Measurements from ENCODE around the gene SLC13A2. TPM values are rescaled to one million over a fixed set of nuclear protein-coding genes. Genes with fewer than 3 reads are reported as not detected.
"Not testable (repeated sequence)": the region's sequence is repeated elsewhere in the genome, so short reads cannot be mapped to it uniquely, and the experiment has no call there.

SLC13A2 gene
- polyA plus RNA-seq, 3 donors = not detected

GRCh38 chr17:28457890-28458289, 15.6 kb upstream of the SLC13A2 start:
- no peaks in the 10 kb centered on the region for H3K4me1 Mint-ChIP-seq
- no peaks in the 10 kb centered on the region for H3K79me2 ChIP-seq (ENCODE audit: insufficient read depth, low read length)
- H3K27me3 Mint-ChIP-seq (ENCODE audit: low read depth in 3 of 3) = peaks cover 0 to 4% (median 2%) of the 10 kb centered on the region in 3 donors
- no peaks in the 10 kb centered on the region for H3K36me3 ChIP-seq (replicated peaks in 1 of 2; ENCODE audit: control insufficient read depth in 1 of 2, insufficient read depth in 2 of 2, low read length in 2 of 2)
- H3K4me3 Mint-ChIP-seq = no peak overlapping the region
- H3K9me3 Mint-ChIP-seq = peaks cover 0 to 13% (median 4%) of the 10 kb centered on the region in 7 donors
- no peaks in the 10 kb centered on the region for H3K9me3 ChIP-seq (replicated peaks in 1 of 2; ENCODE audit: control insufficient read depth in 1 of 2, insufficient read depth in 1 of 2, low read length in 2 of 2)
- DNase-seq = no peak
- no peaks in the 10 kb centered on the region for H3K4me1 ChIP-seq (ENCODE audit: control insufficient read depth in 1 of 2, insufficient read depth in 2 of 2, low read length in 2 of 2)
- no peaks in the 10 kb centered on the region for H3K27me3 ChIP-seq (ENCODE audit: control insufficient read depth in 2 of 2, insufficient read depth in 2 of 2, low read length in 2 of 2)
- H2AFZ ChIP-seq (ENCODE audit: insufficient read depth, low read depth, low read length, poor library complexity, severe bottlenecking) = no peak overlapping the region
- H3K36me3 Mint-ChIP-seq = no peaks in the 10 kb centered on the region
- no peak overlapping the region for H3K4me3 ChIP-seq (replicated peaks in 1 of 3; ENCODE audit: low read depth in 2 of 3, low read length in 3 of 3)
- no peak for TF ChIP-seq CTCF (IDR thresholded peaks at IDR 0.05)
- H3K27ac ChIP-seq (ENCODE audit: low read depth in 1 of 2, low read length in 2 of 2) = no peak overlapping the region
- H3K4me2 ChIP-seq (replicated peaks; ENCODE audit: extremely low read depth, low read length, poor library complexity, severe bottlenecking) = no peak overlapping the region
- no peaks in the 10 kb centered on the region for H4K20me1 ChIP-seq (ENCODE audit: insufficient read depth, low read length)
- no peak overlapping the region for H3K27ac Mint-ChIP-seq
- intact Hi-C loops (cut with micrococcal nuclease) = no loop called here
- no peak overlapping the region for H3K9ac ChIP-seq (ENCODE audit: insufficient read depth, low read length, poor library complexity, severe bottlenecking)
- WGBS (ENCODE audit: insufficient coverage) = 82% methylated on average over 3 of the region's 6 CpGs

DNA sequence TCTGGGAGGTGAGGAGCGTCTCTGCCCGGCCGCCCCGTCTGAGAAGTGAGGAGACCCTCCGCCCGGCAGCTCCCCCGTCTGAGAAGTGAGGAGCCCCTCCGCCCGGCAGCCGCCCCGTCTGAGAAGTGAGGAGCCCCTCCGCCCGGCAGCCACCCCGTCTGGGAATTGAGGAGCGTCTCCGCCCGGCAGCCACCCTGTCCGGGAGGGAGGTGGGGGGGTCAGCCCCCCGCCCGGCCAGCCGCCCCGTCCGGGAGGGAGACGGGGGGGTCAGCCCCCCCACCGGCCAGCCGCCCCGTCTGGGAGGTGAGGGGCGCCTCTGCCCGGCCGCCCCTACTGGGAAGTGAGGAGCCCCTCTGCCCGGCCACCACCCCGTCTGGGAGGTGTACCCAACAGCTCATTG, 14.6 kb upstream of the SLC13A2 start:
- H3K9me3 Mint-ChIP-seq = peaks cover 0 to 13% (median 4%) of the 10 kb centered on the region in 7 donors
- H3K4me1 Mint-ChIP-seq; H3K4me3 ChIP-seq (replicated peaks in 1 of 3; ENCODE audit: low read depth in 2 of 3, low read length in 3 of 3); H4K20me1 ChIP-seq (ENCODE audit: insufficient read depth, low read length); H3K4me1 ChIP-seq (ENCODE audit: control insufficient read depth in 1 of 2, insufficient read depth in 2 of 2, low read length in 2 of 2); H3K27me3 ChIP-seq (ENCODE audit: control insufficient read depth in 2 of 2, insufficient read depth in 2 of 2, low read length in 2 of 2); H3K9me3 ChIP-seq (replicated peaks in 1 of 2; ENCODE audit: control insufficient read depth in 1 of 2, insufficient read depth in 1 of 2, low read length in 2 of 2); H3K4me2 ChIP-seq (replicated peaks; ENCODE audit: extremely low read depth, low read length, poor library complexity, severe bottlenecking); H3K27me3 Mint-ChIP-seq (ENCODE audit: low read depth in 3 of 3); DNase-seq; H3K36me3 Mint-ChIP-seq; H3K4me3 Mint-ChIP-seq; H3K27ac Mint-ChIP-seq; H3K27ac ChIP-seq (ENCODE audit: low read depth in 1 of 2, low read length in 2 of 2); H3K36me3 ChIP-seq (replicated peaks in 1 of 2; ENCODE audit: control insufficient read depth in 1 of 2, insufficient read depth in 2 of 2, low read length in 2 of 2); H3K9ac ChIP-seq (ENCODE audit: insufficient read depth, low read length, poor library complexity, severe bottlenecking); H3K79me2 ChIP-seq (ENCODE audit: insufficient read depth, low read length); intact Hi-C loops (cut with micrococcal nuclease); H2AFZ ChIP-seq (ENCODE audit: insufficient read depth, low read depth, low read length, poor library complexity, severe bottlenecking): not testable (repeated sequence)
- 100% methylated on average over 7 of the region's 32 CpGs for WGBS (ENCODE audit: insufficient coverage)
